OCI-M1 (cell line): ENCODE measurements around the gene ARHGAP24.
"Not testable (repeated sequence)": the region's sequence is repeated elsewhere in the genome, so short reads cannot be mapped to it uniquely, and the experiment has no call there.

Experiments used
- DNase-seq: peaks from one replicate; lab custom pipeline; 2025; lab: John Stamatoyannopoulos, UW

The ARHGAP24 gene

DNA sequence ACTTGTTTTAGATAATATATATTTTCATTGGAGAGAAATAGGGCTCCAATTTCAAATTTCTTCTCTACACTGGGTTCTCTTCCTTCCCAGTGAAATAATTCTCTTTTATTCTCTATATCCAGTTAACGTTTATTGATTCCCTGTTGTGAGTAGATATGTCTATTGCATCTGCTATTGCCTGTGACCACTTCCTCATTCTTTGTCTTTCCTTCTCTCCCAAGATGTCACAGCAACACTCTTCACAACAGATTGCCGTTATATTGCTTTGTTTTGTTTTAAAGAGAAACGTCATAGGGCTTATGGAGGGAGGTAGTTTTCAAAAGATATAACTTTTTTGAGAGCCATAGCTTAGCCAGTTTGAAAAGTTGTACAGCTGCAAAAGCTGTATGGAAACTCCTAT lies 343.8 kb downstream of the ARHGAP24 start:
- peak; percentile 84 for DNase-seq

DNA sequence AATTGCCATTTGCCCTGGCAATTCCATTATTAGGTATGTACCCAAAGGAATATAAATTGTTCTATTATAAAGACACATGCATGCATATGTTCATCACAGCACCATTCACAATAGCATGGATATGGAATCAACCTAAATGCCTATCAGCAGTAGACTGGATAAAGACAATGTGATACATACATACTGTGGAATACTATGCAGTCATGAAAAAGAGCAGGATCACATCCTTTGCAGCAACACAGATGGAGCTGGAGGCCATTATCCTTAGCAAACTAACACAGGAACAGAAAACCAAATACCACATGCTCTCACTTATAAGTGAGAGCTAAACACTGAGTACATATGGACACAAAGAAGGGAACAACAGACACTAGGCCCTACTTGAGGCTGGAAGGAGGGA lies 345.2 kb downstream of the ARHGAP24 start:
- not testable (repeated sequence) for DNase-seq

GRCh38 chr4:85821688-85822455 lies 346.9 kb downstream of the ARHGAP24 start:
- peak; percentile 34 for DNase-seq

- DNase-seq = peak; percentile 80
Measured at GRCh38 chr4:85823295-85823694, 348.3 kb downstream of the ARHGAP24 start.

GRCh38 chr4:85824166-85824945 lies 349.4 kb downstream of the ARHGAP24 start:
- DNase-seq = peak; percentile 50

DNA sequence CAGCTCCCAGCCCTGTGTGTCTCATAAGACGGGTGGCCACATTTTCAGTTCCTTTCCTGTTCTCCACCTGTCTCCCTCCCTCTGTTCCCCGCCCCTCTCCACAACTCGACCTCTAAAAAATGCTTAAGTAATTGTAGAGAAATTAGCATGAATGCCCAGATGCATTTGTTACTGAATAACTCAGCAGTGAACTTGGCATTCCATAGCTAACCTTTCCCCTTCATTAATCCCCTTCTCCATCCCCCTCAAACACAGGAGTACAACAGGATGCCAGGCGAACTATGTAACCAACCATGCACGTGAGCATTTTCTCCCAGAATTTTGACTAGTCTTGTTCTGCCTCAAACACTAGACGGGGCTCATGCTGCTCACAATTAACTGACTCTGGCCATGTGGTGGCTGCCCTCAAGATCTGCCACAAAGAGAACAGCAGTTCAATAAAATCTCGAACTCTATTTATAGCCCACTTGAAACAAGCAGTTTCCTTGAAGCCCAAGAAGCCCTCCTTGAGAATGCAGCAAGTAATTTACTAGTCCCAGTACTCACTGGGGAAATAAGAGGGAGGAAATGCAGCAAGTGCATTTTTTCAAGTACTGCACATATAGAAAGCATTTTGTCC lies 351.2 kb downstream of the ARHGAP24 start:
- DNase-seq = peak; percentile 84

GRCh38 chr4:85828027-85828890 lies 353.3 kb downstream of the ARHGAP24 start:
- no peak for DNase-seq

- DNase-seq = no peak
Measured at GRCh38 chr4:85829276-85830051, 354.5 kb downstream of the ARHGAP24 start.

DNA sequence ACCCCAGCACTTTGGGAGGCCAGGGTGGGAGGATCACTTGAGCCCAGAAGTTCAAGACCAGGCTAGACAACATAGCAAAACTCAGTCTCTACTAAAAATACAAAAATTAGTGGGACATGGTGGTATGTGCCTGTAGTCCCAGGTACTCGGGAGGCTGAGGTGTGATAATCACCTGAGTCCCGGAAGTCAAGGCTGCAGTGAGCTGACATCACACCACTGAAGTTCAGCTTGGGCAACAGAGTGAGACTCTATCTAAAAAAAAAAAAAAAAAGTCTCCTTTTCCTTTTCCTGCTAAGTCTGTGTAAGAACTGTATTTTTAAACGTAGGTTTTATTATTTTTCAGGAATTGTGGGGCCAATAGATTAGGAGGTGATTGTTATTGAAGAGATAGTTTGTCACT lies 356.7 kb downstream of the ARHGAP24 start:
- DNase-seq = no peak

DNA sequence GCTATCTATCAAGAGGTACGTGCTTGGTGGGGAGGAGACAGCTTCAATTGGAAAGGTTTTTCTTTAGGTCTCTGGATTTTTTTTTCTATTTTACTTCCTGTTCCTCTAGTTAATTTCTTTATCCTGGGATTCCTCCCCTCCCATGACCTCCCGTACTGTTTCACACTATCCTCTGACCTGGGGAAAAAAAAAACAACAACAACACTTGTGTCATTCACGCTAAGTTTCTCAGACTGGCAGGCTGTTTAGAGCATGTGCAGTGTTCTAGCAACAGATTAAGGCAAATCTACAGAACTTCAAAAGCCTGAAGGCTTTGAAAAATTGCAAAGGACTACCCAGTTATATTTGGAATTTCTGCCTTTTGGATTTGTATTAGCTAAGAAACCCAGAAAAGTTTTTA lies 358.4 kb downstream of the ARHGAP24 start:
- DNase-seq = no peak

DNA sequence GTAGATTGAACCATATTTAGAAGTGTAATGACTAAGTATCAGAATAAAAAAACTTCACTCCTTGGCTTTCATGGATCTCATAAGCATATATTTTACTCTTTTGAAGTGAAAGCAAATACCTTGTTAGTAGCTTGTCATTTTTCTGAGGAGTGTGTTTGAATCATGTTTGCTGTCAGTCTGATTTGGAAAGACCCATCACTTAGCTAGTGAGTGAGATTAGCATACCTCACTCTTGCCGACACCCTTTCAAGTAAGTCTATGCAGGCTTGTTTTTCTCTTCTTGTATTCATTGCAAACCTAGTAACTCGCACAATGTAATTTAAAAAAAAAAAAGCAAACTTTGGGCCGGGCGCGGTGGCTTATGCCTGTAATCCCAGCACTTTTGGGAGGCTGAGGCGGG lies 360.0 kb downstream of the ARHGAP24 start:
- no peak for DNase-seq

GRCh38 chr4:85836588-85837438 lies 361.9 kb downstream of the ARHGAP24 start:
- no peak for DNase-seq

- DNase-seq = no peak
Measured at GRCh38 chr4:85837439-85837733, 362.4 kb downstream of the ARHGAP24 start.

DNA sequence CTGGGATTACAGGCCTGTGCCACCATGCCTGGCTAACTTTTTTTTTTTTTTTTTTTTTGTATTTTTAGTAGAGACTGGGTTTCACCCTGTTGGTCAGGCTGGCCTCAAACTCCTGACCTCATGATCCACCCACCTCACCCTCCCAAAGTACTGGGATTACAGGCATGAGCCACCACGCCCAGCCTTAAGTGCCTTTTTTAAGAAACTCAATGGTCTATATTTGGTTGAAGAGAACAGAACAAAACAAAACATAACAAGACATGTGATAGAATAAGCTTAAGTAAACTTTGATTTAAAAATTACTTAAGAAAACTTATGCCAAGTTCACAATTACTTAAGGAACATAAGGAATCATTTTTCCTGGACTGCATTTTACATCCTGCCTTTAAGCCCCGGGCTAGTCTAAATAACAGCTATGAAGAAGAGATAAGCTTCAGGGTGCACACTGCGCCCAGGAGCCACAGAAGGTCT lies 365.1 kb downstream of the ARHGAP24 start:
- DNase-seq = not testable (repeated sequence)

GRCh38 chr4:85842540-85842939 lies 367.6 kb downstream of the ARHGAP24 start:
- DNase-seq = peak; percentile 20

DNA sequence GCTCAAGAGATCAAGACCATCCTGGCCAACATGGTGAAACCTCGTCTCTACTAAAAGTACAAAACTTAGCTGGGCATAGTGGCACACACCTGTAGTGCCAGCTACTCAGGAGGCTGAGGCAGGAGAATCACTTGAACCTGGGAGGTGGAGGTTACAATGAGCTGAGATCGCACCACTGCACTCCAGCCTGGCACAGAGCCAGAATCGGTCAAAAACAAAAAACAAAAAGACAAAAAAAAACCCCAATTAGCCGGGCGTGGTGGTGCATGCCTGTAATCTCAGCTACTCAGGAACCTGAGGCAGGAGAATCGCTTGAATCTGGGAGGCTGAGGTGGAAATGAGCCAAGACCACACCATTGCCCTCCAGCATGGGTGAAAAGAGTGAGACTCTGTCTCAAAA lies 378.8 kb downstream of the ARHGAP24 start:
- not testable (repeated sequence) for DNase-seq

DNA sequence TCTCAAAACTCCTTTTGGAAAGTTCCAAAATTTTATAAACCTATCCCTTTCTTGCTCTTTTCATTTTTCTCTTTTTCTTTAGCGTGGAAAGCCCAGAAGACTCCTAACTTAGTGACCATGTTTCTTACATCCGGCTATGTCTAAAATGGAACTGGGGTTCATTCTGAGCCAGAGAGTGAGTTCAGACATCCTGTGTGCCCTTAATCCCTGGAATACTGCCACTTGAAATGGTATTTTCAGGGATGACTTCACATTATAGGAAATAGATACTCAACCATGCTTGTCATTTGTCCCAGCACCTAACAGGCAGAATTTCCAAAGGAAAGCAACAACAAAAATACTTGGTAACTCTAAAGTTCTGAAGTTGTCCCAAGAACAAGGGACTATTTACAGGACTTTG lies 379.6 kb downstream of the ARHGAP24 start:
- DNase-seq = no peak

DNA sequence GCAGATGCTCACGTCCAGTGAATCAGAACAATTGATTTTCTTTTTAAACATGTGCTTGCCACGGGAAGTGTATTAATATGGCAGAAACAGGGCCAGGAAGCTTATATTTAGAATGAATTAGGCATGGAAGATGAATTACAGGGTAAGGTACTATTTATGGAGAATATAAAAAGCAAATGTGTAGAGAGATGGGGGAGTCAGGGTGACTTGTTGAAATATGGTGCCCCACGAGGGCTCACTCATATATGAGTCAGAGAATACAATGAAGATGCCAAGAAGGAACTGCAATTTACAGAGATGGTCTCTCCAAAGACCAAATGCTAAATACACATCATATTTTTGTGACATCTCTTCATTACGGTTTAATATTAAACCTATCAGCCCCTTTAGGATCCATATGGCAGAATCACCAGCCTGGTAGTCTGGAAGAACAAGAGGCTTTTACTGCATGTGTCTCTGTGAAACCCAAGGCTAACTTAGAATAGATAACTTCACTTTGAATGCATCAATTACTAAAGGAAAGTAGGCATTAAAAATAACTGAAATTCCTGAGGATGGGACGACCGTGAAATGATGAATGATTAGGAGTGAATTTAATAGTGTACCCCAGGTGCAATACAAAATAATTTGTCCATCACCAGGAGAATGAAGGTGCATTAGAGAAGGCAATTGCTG lies 385.3 kb downstream of the ARHGAP24 start:
- DNase-seq = no peak

DNA sequence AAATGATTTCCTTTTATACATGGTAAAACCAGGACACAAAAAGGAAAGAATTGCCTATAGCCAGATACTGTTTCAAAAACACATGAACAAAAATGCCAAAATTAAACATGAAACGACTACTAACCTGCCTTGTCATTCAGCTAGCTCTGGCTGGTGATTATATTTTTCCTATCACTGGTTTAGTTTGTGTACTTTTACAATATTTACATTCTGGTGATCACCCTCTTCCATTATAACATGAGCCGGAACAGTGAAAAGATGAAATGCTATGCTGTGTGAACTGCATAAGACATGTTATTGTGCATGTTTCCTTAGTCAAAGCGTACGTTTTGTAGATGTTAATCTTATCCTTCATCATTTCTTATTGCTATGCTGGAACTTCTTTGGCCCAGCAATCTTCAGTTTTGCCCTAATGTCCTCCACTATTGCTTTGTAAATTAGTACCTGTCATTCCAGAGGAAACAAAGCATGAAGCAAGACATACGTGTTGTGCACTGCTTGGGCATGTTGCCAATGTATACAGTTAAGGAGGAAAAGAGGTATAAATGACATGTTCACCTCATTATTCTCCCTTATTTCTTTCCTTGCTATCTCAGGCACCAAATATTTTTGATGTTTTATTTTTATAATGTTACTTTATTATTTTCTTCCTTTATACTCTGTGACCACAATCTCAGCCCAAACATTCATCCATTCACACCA lies 386.3 kb downstream of the ARHGAP24 start:
- DNase-seq = no peak
